WTC11 (cell line): ENCODE data around the gene CACNA2D1. TPM values are rescaled to one million over a fixed set of nuclear protein-coding genes. Genes with fewer than 3 reads are reported as not detected.

ENCODE experiments used
- ATAC-seq: fragments of 200-7000 bp; cut with Tn5 transposase; 2 replicates; pipeline ENCODE4 v1.10.0; 2021; ENCODE audit warnings: mild to moderate bottlenecking, moderate library complexity
- CTCF ChIA-PET: fragments of 300-600 bp; sonication (Branson Sonifier 250); formaldehyde crosslinking; loops from one replicate; lab custom pipeline; 2021; ENCODE audit warnings: antibody characterized with exemption; lab: Charles Lee
- POLR2A ChIA-PET: fragments of 350-600 bp; sonication (Branson Sonifier 250); formaldehyde crosslinking; loops from one replicate; lab custom pipeline; 2021; ENCODE audit warnings: antibody characterized with exemption; lab: Charles Lee
- DNase-seq: peaks from one replicate; pipeline ENCODE4 v3.0.0; 2021; ENCODE audit warnings: low spot score
- H3K27ac Mint-ChIP-seq: 2 replicates; pipeline ENCODE4 v1.8.0; 2021; ENCODE audit warnings: mixed read lengths
- H3K27me3 Mint-ChIP-seq: 2 replicates; pipeline ENCODE4 v1.8.0; 2021; ENCODE audit warnings: low read depth, mild to moderate bottlenecking, moderate library complexity, mixed read lengths
- H3K36me3 Mint-ChIP-seq: 2 replicates; pipeline ENCODE4 v1.8.0; 2021; ENCODE audit warnings: mixed read lengths
- H3K4me1 Mint-ChIP-seq: 2 replicates; pipeline ENCODE4 v1.8.0; 2022; ENCODE audit warnings: mixed read lengths
- H3K4me3 Mint-ChIP-seq: 2 replicates; pipeline ENCODE4 v1.8.0; 2021; ENCODE audit warnings: mild to moderate bottlenecking, moderate library complexity, mixed read lengths
- H3K9me3 Mint-ChIP-seq: 2 replicates; pipeline ENCODE4 v1.8.0; 2021; ENCODE audit warnings: mixed read lengths
- AR ChIP-seq: fragments of 250-450 bp; sonication (Bioruptor Pico); IDR thresholded peaks from 2 replicates; pipeline ENCODE4 v1.9.0; 2021; ENCODE audit warnings: mild to moderate bottlenecking
- ATF1 ChIP-seq: sonication (generic); formaldehyde crosslinking; IDR thresholded peaks from 2 replicates; pipeline ENCODE4 v1.8.1; 2023; ENCODE audit warnings: mild to moderate bottlenecking, moderate library complexity, missing genetic modification reagents
- ATF6 ChIP-seq: sonication (generic); formaldehyde crosslinking; IDR thresholded peaks from 2 replicates; pipeline ENCODE4 v1.8.1; 2023; ENCODE audit warnings: mild to moderate bottlenecking, missing genetic modification reagents
- CBFB ChIP-seq: sonication (generic); formaldehyde crosslinking; IDR thresholded peaks from 2 replicates; pipeline ENCODE4 v1.8.1; 2022; ENCODE audit warnings: mild to moderate bottlenecking, low read depth, missing genetic modification reagents
- CREM ChIP-seq: sonication (generic); formaldehyde crosslinking; IDR thresholded peaks from 2 replicates; pipeline ENCODE4 v1.8.1; 2022; ENCODE audit warnings: mild to moderate bottlenecking, missing genetic modification reagents, moderate library complexity
- FOXK1 ChIP-seq: sonication (generic); formaldehyde crosslinking; IDR thresholded peaks from 2 replicates; pipeline ENCODE4 v1.8.0; 2022; ENCODE audit warnings: mild to moderate bottlenecking, moderate library complexity, missing genetic modification reagents
- GTF2I ChIP-seq: fragments of 250-450 bp; sonication (Bioruptor Pico); conservative IDR thresholded peaks from 2 replicates; pipeline ENCODE4 v1.4.0; 2021; ENCODE audit warnings: mild to moderate bottlenecking
- HMGA2 ChIP-seq: fragments of 250-450 bp; sonication (Bioruptor Pico); IDR thresholded peaks from 2 replicates; pipeline ENCODE4 v1.4.0; 2021; ENCODE audit warnings: mild to moderate bottlenecking, moderate library complexity
- IRF2 ChIP-seq: sonication (generic); formaldehyde crosslinking; IDR thresholded peaks from 2 replicates; pipeline ENCODE4 v1.8.0; 2022; ENCODE audit warnings: low read depth, missing genetic modification reagents, borderline replicate concordance
- JAZF1 ChIP-seq: fragments of 250-450 bp; sonication (Bioruptor Pico); IDR thresholded peaks from 2 replicates; pipeline ENCODE4 v1.9.0; 2021; ENCODE audit warnings: moderate library complexity, mild to moderate bottlenecking, inconsistent platforms
- MLX ChIP-seq: sonication (generic); formaldehyde crosslinking; IDR thresholded peaks from 2 replicates; pipeline ENCODE4 v1.8.1; 2023; ENCODE audit warnings: mild to moderate bottlenecking, missing genetic modification reagents, moderate library complexity
- NFE2L1 ChIP-seq: sonication (generic); formaldehyde crosslinking; IDR thresholded peaks from 2 replicates; pipeline ENCODE4 v1.8.1; 2023; ENCODE audit warnings: missing genetic modification reagents
- RELA ChIP-seq: sonication (generic); formaldehyde crosslinking; IDR thresholded peaks from 2 replicates; pipeline ENCODE4 v1.8.1; 2022; ENCODE audit warnings: missing genetic modification reagents, mild to moderate bottlenecking, borderline replicate concordance
- RORB ChIP-seq: fragments of 250-450 bp; sonication (Bioruptor Pico); IDR thresholded peaks from 2 replicates; pipeline ENCODE4 v1.9.0; 2021; ENCODE audit warnings: mild to moderate bottlenecking
- ZNF138 ChIP-seq: sonication (generic); formaldehyde crosslinking; conservative IDR thresholded peaks from 2 replicates; pipeline ENCODE4 v1.8.1; 2022; ENCODE audit warnings: mild to moderate bottlenecking, moderate library complexity, missing genetic modification reagents
- ZNF317 ChIP-seq: sonication (generic); formaldehyde crosslinking; IDR thresholded peaks from 2 replicates; pipeline ENCODE4 v1.8.1; 2023; ENCODE audit warnings: low read depth, mild to moderate bottlenecking, moderate library complexity, missing genetic modification reagents, borderline replicate concordance
- ZNF671 ChIP-seq: fragments of 250-450 bp; sonication (Bioruptor Pico); IDR thresholded peaks from 2 replicates; pipeline ENCODE4 v1.8.0; 2021; ENCODE audit warnings: mild to moderate bottlenecking
- total RNA-seq: library from RNA; stranded (reverse); gene quantifications from 3 replicates; pipeline ENCODE4 v1.2.3, GENCODE V29; 2021
- TF ChIP-seq, protein P1 (sequence below): sonication (generic); formaldehyde crosslinking; IDR thresholded peaks from 2 replicates; pipeline ENCODE4 v1.8.1; 2023; ENCODE audit warnings: mild to moderate bottlenecking, missing genetic modification reagents, moderate library complexity
- TF ChIP-seq, protein P2 (sequence below): sonication (generic); formaldehyde crosslinking; conservative IDR thresholded peaks from 2 replicates; pipeline ENCODE4 v1.8.1; 2022; ENCODE audit warnings: mild to moderate bottlenecking, missing genetic modification reagents

The CACNA2D1 gene
- total RNA-seq, 1 experiment from 2014 or later, result 33.3 TPM

- ChIA-PET POLR2A (no interaction called here), CTCF (no interaction called here)
- Mint-ChIP-seq H3K27ac (no peak overlapping the region), H3K4me3 (no peak overlapping the region), H3K4me1 (peaks cover 9% of the 10 kb centered on the region), H3K9me3 (peaks cover 15% of the 10 kb centered on the region), H3K27me3 (no peaks in the 10 kb centered on the region), H3K36me3 (peaks cover 7% of the 10 kb centered on the region)
- ATAC-seq, result no peak
- TF ChIP-seq NFE2L1 (CRISPR knock-in tag), result no peak
- TF ChIP-seq RELA, result no peak
- TF ChIP-seq HMGA2 (CRISPR knock-in tag), result no peak
- TF ChIP-seq, protein P1, sequence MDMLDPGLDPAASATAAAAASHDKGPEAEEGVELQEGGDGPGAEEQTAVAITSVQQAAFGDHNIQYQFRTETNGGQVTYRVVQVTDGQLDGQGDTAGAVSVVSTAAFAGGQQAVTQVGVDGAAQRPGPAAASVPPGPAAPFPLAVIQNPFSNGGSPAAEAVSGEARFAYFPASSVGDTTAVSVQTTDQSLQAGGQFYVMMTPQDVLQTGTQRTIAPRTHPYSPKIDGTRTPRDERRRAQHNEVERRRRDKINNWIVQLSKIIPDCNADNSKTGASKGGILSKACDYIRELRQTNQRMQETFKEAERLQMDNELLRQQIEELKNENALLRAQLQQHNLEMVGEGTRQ (CRISPR knock-in tag), result no peak
- no peak for TF ChIP-seq FOXK1
- no peak for TF ChIP-seq ZNF317 (CRISPR knock-in tag)
- TF ChIP-seq ATF6, result no peak
- no peak for TF ChIP-seq MLX (CRISPR knock-in tag)
- no peak for TF ChIP-seq ZNF138 (CRISPR knock-in tag)
- TF ChIP-seq RORB (CRISPR knock-in tag), result no peak
- TF ChIP-seq AR, result no peak
- DNase-seq, result no peak
These were observed 254.9 kb downstream of the CACNA2D1 start for GRCh38 chr7:82188636-82189035.

DNA sequence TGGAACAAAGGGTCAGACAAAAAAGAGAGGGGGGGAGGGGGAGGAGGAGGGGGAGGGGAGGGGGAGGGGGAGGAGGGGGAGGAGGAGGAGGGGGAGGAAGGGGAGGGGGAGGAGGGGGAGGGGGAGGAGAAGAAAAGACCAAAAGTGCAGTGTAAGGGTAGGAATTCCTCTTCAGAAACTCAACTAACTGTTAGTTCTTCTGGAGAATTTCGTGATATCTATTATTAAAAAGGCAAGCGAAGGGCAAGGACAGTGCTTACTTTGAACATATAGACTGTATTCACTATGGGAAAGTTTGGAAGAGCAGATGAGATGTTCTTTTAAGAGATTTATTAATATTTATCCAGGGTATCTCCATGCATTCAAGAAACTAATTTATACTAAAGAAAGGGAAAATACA is 258.1 kb downstream of the CACNA2D1 start:
- Mint-ChIP-seq H3K27ac (no peak overlapping the region), H3K4me1 (peaks cover 26% of the 10 kb centered on the region), H3K36me3 (peaks cover 7% of the 10 kb centered on the region), H3K9me3 (peaks cover 15% of the 10 kb centered on the region), H3K4me3 (no peak overlapping the region), H3K27me3 (no peaks in the 10 kb centered on the region)
- DNase-seq (no peak), ATAC-seq (no peak)
- POLR2A ChIA-PET, result no interaction called here
- TF ChIP-seq ZNF671 (CRISPR knock-in tag) (no peak), GTF2I (CRISPR knock-in tag) (no peak), JAZF1 (no peak), ATF1 (CRISPR knock-in tag) (no peak), ATF6 (no peak), CBFB (no peak), IRF2 (CRISPR knock-in tag) (no peak), CREM (no peak)
- TF ChIP-seq, protein P2, sequence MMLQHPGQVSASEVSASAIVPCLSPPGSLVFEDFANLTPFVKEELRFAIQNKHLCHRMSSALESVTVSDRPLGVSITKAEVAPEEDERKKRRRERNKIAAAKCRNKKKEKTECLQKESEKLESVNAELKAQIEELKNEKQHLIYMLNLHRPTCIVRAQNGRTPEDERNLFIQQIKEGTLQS (CRISPR knock-in tag), result no peak
- TF ChIP-seq, all 79 proteins: peak for 0
- CTCF ChIA-PET, result no interaction called here
